ENCODE data around the gene CR2.
A peak's percentile ranks its signal among the peaks of the same experiment; 100 is the strongest.
"Not testable (repeated sequence)": the region's sequence is repeated elsewhere in the genome, so short reads cannot be mapped to it uniquely, and the experiment has no call there.

The CR2 gene

DNA sequence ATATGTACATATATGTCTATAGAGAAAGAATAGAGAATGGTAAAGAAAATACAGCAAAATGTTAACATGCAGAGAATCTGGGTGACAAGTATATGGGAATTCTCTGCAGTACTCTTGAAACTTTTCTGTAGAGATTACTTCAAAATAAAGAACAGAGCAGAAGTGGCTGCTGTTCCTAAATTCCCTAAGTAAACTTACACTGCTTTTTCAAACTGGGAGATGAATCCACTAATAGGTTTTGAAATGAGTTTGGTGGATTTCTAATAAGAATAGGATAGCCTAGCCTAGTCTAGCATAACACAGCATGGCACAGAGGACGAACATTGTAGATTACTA is 450 bp upstream of the CR2 start:
- DNase-seq, result no peak

DNA sequence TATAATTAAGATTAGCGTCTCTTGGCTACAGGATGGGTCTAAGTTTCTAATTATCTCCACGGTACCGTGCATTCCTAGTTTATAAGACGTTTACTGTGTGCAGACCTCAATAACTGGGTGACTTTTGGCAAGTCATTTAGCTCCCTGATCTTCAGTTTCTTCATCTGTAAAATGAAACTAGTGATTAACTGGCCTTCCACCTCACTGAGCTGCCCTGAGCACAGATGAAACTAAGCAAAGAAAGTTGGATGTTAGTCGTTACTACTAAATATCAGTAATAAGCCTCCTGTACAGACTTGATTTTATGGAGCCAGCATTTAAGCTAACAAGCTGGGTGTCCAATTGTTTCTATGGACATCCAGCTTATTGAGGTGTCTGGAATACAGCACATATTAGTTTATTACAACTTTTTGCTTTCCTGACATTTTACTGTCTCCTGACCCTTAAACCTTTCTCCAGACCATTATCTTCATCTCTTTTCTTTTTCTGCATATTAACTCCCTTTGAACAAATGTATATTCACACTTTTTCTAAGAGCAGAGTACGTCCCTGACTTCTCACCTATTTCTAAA is 1.1 kb downstream of the CR2 start:
- DNase-seq, result no peak

DNA sequence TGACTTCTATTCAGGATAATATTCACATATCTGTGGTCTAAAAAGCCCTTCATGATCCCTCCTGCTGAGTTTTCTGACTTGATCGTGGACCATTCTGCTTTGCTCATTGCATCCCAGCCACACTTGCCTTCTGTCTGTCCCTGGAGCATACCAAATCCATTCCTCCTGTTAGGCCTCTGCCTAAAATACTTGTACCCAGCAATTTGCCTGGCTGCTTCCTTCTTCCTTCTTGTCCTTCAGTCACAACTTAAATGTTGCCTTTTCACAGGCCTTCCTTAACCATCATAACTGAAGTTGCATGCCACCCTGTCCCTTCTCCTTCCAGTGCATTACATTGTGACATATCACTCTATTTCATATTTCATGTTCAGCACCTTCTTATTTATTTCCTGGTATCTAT is 4.3 kb downstream of the CR2 start:
- DNase-seq, result no peak

DNA sequence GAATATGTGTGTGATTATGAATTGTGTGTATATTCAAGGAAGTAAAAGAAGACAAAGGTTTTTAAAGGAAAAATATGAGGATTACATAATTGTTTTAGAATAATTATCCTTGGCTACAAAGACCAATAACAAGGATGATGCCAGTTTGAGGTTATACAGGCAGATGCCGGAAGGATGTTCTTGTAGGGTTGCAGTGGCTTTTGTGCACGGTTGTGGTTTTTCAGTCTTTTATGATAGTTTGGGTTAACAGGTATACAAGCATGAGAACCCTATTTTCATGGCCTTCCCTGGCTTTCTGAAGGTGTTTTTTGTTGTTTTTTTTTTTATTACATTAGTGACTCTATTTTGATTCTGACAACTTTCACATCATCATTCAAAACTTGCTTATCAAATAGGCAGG is 4.9 kb downstream of the CR2 start:
- DNase-seq, result no peak

DNA sequence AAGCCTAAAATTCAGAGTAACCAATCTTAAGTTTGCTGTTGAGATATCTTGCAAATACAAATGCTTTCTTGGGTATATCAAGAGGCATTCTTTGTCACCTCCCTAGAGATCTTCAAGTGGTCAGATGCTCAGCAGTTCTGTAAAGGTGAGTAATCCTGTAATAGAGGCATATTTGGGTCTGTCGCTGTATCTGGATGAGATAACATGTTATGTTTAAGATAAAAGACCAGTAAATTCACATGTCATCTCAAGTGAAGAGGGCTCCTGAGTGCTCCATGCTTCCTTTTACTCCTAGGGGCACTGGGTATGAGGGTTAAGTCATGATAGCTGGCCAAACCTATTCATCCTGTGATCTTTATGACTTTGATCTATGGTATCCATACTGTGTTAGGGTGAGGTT is 7.5 kb downstream of the CR2 start:
- DNase-seq, result no peak

- DNase-seq, result no peak
Observed at GRCh38 chr1:207462535-207462934, 8.4 kb downstream of the CR2 start.

DNA sequence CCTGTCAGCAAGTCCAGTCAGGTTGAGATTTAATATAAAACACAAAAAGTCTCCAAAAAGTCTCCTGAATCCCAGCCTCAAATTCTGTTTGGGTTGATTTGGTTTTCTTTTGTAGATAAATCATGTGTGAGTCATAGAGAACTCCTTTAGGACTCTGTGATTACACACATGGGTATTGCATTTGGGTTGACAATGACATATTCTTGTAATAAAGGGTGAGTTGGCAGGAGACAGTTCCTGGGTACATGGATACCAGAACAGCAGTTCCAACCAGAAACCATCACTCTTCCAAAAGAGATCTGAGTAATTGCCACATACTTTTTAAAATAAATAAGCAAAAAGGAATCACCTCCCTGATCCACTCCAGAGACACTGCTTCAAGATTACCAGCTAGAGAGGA is 8.9 kb downstream of the CR2 start:
- no peak for DNase-seq

DNA sequence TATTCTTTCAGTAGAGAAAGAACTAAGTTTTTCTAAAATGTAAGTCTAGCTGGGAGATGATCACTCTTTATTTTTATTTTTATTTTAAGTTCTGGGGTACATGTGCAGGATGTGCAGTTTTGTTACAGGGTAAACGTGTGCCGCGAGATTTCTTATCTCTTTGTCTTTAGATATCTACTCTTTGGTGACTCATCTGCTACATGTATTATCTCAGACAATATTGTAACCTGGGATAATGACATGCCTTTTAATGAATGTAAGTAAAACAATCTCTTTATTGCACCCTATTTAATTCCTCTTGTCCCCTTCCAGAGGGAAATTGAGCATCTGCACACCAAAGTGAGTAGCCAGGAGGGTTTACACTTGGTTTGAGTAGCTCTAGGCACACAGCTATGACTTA is 9.4 kb downstream of the CR2 start:
- no peak for DNase-seq

DNA sequence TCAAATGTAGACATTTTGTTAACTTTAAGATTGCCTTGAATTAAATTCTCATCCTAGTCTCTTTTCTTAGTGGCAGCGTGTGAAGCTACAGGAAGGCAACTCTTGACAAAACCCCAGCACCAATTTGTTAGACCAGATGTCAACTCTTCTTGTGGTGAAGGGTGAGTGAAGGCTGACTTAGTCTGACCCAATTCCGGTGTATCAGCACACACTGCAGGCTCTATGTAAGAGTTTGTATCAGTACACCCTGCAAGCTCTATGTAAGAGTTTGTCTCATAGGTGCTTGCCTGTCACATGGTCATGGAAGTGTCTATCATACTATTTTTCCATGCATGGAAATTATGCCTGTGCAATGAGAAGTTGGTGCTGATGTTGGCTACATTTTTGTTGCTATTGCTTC is 16.8 kb downstream of the CR2 start:
- no peak for DNase-seq

DNA sequence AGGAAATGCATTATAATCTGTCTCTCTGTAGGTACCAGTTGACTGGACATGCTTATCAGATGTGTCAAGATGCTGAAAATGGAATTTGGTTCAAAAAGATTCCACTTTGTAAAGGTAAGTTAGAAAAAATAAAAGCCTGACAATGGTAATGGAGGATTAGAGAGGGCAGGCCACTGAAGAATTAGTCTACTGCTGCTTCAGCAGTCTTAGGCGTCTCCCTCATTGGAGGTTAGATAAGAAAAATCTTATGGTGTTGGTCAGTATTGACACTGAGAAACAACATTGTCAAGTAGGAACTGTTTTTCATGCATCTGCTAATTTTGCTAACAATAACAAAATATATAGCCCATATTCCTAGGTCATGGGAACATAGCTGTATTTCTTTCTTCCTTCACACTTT is 20.1 kb downstream of the CR2 start:
- DNase-seq, result no peak

DNA sequence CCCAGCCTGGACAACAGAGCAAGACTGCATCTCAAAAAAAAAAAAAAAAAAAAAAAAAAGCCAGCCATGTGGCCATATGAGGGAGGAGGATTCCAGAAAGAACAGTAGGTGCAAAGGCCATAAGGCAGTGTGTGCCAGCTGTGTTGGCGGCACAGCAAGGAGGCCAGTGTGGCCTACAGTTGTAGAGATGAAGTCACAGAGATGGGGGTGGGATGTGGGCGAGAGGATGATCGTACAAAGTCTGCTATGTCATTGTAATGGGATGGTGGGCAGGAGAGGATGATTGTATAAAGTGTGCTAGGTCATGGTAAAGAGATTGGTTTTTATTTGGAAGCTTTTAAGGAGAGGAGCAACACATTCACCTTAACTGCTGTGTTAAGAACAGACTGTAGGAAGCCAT is 32.1 kb downstream of the CR2 start:
- no peak for DNase-seq

- no peak for DNase-seq
Observed at GRCh38 chr1:207487636-207488035, 33.5 kb downstream of the CR2 start.

DNA sequence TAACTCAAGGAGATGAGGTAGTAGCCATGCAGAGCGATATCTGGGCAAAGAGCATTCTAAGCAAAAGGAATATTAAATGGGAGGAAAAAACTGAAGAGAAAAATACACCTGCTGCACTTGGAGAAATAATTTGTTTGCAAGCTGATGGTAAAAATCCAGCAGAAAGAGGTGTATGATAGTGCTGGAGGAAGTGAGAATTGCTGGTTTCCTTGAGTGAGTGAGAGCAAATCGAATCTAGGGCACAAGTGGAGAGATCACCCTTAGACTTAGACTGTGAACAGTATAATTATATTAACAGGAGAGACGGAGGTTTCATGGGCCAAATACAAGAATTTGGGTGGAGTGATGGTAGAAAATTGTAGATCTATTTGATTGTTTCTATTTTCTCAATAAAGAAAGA is 39.1 kb downstream of the CR2 start:
- no peak for DNase-seq

DNA sequence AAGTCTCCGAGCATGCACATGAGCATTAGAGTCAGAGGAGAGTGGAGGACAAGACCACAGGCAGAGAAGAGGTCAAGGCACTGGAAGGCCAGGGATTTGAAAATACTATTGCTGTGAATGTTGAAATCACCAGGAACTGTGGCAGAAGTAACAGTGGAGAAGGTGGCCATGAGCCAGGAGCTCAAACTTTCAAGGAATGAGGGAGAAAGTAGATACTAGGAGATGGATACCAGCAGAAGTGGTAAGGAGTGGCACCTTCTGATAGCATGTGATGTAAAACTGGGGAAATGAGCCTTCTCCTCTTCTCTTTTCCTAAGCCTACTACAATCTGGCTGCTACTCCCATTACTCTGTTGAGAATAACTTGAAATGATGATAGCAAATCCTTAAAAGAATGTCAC is 40.0 kb downstream of the CR2 start:
- no peak for DNase-seq

GRCh38 chr1:207495281-207495680 is 41.2 kb downstream of the CR2 start:
- not testable (repeated sequence) for DNase-seq

DNA sequence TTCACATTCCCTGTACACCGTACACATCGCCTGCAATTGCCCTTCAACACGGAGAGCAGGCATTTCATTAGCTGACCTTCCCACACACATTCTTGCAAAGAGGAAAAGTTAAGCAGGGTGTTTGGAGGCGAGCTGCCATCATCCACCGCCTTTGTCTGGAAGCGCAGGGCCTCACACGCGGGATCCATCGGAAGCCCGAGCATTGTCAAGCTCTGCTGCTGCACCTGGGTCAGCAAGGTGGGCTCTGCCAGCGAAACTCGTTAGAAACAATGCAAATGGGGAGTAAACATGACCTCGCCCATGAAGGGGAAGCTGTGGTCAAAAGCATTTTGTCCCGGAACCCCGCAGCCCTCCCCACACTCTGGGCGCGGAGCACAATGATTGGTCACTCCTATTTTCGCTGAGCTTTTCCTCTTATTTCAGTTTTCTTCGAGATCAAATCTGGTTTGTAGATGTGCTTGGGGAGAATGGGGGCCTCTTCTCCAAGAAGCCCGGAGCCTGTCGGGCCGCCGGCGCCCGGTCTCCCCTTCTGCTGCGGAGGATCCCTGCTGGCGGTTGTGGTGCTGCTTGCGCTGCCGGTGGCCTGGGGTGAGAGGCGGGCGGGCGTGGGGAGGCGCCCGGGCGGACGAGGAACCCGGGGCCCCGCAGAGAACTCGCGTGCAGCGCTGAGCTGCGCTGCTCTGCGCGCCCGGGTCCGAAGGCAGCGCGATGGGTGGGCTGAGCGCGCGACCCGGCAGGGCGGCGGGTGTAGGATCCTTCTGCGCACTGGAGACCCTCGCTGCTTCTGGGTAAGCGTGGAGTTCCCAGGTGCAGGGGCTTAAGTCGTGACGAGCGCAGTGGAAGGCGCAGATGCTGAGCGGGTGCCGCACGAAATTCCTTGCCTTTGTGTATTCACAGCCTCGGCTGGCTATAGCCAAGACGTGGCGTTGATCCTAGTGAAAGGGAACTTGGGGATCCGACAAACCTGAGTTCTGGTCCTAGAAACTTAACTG is 42.0 kb downstream of the CR2 start, which contains the start of gene CR1:
Gene CR1, plus strand, starts transcription at position 357 of the 992 bp plus-strand sequence. Its CDS starts 111 bp downstream, at position 468.
- no peak for DNase-seq

DNA sequence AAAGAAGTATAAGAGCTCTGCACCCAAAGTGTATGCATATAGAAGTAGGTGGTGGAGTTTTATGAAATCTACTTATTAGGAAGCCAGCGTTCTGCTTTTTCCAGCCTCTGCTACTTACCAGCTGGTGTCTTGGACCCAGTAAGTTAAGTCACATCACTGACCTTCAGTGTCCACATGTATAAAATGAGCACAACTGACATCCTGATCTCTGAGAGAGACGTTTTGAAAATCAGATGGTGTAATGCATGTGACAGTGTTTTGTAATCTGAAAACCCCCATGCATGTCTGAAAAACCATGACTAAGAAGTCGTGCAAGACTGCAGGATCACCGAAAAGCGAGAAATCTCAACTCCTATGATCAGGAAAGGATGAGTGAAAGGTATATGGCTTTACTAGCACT is 43.8 kb downstream of the CR2 start:
- DNase-seq, result no peak

DNA sequence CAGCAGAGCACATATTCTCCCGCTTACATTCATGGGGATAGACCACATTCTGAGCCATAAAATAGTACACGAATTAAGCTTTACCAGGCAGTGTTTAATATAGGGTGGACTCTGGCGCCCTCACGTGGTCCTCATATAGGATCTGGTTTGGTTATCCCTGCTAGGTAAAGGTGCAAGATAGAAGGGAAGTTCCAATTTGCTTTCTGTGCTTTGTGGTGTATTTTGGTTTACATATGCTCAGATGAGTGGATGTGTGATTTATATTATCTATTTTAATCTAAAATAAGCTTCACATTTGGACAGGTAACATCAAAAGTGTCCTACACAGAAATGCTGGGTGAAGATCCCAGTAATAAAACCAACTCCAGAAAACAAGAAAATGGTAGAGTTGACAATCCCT is 45.4 kb downstream of the CR2 start:
- DNase-seq, result peak; percentile 12

DNA sequence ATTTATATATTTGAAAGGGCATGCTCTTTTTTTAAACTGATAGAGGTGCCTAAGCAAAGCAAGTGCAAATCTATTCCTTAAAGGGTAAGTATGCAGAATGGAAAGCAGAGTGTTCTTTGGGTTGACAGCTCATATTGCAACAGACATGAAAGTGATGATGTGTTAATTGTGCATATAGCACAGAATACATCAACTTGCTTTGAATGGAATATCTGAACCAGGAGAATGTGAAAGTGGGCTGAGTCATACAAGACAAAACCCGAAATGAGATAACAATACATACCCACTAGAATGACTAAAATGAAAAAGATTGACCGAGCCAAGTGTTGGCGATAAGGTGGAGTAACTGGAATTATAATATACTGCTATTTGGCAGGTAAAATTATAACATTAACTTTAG is 46.2 kb downstream of the CR2 start:
- DNase-seq, result no peak

DNA sequence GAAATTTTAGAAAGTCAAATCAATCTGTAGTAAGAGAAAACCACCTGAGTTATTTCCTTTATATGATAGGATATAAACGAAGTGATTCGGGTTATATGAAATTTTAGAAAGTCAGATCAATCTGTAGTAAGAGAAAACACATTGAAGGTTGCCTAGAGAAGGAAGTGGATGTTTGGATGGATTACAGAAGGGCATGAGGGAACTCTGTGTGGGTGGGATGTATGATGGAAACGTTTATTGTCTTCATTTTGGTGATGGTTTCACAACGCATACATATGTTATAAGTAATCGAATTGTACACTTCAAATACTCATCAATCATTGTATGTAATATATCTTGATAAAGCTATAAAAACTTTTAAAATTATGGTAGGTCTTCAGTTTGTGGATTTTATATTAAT is 46.9 kb downstream of the CR2 start:
- no peak for DNase-seq

DNA sequence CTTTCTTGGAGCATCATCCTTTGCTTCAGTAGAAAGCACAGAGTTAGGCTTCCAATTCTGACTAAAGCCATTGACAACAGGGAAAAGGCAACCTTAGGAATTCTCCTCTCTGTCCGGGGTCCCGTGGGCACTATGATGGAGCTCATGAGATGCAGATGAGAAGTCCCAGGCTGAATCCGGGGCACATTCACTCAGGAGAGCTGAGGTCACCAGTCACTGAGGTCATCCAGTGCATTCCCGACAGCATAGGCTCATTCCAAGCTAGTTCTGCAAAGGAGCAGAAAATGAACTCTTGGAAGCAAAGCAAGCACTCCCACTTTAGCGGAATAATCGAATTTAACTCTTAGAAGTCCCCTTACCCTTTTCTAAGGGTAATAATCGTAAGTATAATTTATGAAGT is 48.6 kb downstream of the CR2 start:
- no peak for DNase-seq

DNA sequence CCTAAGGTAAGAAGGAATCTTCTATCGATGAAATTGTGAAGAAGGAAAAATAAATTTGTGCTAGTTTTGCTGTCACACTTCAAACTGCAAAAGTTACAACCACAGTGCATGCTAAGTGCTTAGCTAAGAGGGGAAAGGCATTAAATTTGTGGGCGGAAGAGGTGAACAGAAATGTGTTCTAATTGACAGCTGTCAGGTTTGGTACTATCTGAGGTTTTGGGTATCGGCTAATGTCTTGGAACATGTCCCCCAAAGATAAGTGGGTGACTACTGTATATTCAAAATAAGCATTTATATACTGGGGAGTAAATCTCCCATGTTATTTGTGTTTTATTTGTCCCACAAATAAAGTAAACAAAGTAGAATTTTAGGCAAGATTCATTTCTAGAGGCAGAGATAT is 49.8 kb downstream of the CR2 start:
- no peak for DNase-seq

DNA sequence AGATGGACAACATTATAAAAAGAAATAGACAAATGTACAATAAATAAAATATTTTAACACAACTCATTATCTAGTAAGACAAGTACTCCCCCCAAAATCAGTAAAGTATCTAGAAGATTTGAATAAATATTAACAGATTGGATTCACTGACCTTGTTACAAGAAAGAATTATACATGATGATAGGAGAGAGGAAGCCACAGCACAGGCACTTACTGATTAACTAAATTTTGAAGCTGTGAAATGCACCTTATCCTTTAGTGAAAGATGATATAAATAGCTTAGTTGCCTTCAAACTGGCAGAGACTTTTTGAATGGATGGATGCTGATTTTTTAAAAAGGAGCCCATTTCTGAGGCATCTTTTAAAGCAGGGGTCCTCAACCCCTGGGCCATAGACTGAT is 50.3 kb downstream of the CR2 start:
- DNase-seq, result no peak

- no peak for DNase-seq
Observed at GRCh38 chr1:207510444-207510843, 56.3 kb downstream of the CR2 start.

DNA sequence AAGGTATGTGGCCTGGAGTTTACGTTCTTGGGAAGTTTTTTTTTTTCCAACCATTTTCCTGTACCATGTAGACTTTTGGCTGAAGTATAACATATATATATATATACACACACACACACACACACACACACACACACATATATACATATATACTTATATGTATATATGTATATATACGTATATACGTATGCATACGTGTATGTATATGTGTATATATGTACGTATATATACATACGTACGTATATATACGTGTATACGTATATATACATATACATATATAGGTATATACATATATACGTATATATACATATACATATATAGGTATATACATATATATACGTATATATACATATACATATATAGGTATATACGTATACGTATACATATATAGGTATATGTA is 60.8 kb downstream of the CR2 start:
- DNase-seq, result no peak
